Jurkat, Clone E6-1 (cell line): ENCODE data around the gene BNC2.
A peak's percentile ranks its signal among the peaks of the same experiment; 100 is the strongest.

ENCODE experiments used
- DNase-seq: peaks from one replicate; pipeline ENCODE4 v3.0.0-alpha.2; 2011; ENCODE audit warnings: low read depth, low spot score
- H3K4me3 ChIP-seq: 2 replicates; pipeline ENCODE4 v1.5.1; 2011; ENCODE audit warnings: mild to moderate bottlenecking, low read length, control low read depth, moderate library complexity

BNC2 gene

DNA sequence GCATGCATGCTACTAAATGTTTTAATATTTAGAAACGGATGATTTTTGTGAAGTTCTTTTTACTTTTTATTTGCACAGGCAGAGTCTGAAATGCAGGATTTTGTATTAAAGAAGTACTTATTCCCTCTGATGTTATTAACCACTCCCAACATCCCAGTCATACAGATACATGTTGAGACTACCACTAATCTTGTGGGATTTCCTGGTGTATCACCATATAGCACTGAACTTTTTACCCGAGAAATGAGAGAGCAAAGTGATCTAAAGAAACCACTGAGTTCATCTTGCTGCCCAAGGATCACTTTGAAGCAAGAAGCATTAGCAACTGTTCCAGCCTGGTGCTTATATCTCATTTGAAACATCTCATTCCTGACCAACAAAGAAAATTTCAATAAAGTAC lies 443.8 kb downstream of the BNC2 start:
- H3K4me3 ChIP-seq = no peak overlapping the region
- no peak for DNase-seq

DNA sequence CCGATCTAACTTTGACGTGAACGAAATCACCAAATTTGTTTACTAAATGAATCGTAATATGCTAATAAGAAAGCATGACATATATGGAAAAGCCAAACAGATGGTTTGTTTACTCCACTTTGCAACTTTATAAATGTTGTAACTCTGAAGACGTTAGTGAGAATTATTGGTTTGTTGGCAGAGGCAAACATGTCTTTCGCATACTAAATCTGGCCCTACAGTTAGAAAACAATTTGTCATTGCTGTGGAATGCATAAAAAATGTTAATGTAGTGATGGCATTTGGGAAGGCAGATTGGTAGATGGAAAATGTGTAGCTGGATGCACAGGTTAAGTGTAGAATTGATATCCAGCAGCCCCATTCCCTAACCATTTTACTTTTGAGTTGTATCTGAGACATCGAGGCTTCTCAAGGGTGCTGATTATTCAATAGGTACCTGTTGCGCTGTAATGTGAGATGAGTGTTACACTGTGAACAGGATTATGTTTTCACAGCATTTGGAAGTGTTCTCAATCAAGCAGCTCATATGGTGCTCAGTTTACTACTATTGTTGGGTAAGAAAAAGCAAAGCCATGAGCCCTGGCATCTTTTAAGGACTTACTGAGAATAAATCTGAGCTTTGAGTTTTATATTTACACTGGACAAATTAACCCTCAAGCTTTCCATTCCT lies 444.8 kb downstream of the BNC2 start:
- DNase-seq = no peak
- H3K4me3 ChIP-seq = no peak overlapping the region

DNA sequence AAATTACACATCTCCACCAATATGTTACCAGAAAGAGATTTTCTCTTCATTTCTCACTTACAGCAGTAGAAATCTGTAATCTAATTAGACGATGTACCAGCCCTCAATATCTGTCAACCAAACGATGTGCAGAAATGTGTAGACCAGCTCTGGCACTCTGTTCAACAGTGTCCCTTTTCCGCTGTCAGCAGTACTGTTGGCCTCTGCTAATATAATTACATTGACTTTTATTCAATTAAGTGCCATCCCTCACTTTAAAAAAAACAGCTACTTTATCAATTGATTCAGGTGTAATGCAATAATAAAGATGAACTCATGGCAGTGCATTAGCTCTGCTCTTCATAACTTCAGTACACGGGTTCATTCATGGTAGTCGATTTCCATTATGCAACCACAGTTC lies 448.4 kb downstream of the BNC2 start:
- no peak for DNase-seq
- H3K4me3 ChIP-seq = no peak overlapping the region

DNA sequence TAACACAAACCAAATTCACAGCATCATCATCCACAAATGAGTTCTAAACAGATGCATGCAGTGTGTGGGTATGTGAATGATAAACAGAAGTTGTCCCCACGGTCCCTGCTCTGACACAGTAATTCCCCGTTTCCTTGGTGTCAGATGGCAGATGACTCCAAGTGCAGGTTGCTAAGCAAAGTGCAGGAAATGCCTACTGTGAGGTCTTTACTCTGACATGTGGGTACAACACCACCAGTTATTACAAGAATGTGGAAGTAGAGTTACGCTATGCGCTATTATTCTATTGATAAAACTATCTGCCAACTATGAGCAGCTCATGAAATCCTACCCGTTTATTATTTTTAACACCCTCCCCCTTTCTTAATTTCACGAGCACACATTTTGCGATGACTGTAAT lies 448.9 kb downstream of the BNC2 start:
- H3K4me3 ChIP-seq = no peak overlapping the region
- DNase-seq = no peak

DNA sequence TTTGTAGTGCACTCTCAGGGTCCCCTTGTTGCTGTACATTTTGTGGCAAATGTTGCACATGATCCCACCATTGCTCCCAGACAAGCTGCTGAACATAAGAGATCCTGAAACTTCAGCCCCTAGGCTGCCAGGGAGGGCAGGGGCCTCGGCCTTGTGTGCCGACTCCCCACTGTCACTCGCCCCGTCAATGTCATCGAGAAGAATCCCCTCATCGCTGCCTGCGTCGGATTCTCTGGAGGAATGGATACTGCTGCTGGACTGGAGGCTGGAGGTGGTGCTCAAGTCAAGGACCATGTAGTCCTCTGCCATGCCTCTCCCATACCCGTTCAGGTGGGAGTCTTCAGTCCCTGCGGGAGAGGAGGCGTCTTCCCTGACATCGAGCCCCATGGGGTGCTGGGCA lies 451.3 kb downstream of the BNC2 start:
- DNase-seq = no peak
- H3K4me3 ChIP-seq = no peak overlapping the region

DNA sequence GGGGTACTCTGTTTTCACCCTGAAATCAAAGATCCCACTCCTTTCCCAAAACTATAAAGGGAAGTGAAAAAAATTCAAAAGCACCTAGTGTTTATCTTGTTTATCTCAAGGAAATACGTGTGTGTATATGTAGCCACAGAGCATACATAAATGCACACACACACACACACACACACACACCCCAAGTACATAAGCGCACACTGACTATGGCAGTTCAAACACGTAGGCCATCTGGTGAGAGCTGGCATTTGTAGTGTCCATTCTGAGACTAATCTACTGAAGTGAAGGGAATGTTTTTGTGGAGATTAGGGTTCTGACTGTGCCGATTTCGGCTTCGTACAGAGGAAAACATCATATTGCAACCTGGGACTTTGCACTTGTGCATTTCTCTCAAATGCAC lies 451.7 kb downstream of the BNC2 start:
- DNase-seq = no peak
- H3K4me3 ChIP-seq = no peak overlapping the region

DNA sequence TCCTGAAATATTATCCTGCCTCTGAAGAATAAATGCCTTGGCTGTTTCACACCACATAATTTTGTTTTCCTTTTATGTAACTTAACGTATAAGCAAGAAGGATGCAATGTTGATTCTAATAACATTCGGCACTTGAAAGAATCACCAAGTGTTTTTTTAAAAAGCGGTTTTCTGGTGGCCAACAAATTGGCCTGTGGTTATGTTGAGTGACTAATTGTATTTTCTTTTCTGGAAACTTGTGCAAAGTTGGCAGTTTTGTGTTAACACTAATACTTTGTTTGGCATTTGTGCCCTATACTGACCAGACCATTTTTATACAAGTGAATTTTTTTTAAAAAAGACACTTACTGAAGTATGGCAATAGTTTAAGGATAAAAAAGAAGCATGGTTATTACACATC lies 452.7 kb downstream of the BNC2 start:
- H3K4me3 ChIP-seq = no peak overlapping the region
- no peak for DNase-seq

DNA sequence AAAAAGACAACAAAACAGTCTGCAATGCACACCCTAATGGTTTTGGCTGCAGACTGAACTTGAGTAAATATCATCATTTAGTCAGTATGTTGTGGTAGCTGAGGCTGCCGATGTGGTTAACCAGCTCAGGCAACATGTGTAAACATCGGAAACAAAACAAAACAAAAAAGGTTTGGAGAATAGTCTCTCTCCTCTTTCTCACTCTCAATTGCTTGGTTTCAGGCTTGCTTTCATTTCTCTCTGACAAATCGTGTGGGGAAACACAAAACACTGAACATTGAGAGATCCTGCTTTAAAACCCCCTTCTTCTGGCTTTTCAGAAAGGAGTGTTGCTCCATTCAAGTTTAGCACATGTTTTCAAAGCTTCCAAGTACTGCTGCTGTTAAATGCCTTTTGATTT lies 453.3 kb downstream of the BNC2 start:
- peak; percentile 41 for DNase-seq
- no peak overlapping the region for H3K4me3 ChIP-seq

DNA sequence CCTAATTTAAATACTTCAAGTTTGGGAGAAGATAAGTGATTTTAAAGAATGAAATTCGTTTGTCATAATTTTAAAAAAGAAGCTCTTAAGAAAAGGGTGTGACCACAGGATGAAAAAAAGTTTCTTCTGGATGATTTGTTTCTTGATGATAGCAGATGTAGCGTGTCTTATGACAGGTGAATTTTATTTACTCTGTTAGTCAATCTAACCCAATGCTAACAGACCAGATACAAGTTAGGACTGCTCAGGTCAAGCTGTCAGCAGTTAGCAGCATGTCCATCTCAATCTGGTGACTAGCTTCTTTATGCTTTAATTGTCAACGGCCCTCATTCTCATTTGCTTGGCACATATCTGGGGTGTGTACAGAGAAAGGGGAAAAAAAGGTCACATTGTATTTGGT lies 456.0 kb downstream of the BNC2 start:
- no peak for DNase-seq
- H3K4me3 ChIP-seq = no peak overlapping the region

DNA sequence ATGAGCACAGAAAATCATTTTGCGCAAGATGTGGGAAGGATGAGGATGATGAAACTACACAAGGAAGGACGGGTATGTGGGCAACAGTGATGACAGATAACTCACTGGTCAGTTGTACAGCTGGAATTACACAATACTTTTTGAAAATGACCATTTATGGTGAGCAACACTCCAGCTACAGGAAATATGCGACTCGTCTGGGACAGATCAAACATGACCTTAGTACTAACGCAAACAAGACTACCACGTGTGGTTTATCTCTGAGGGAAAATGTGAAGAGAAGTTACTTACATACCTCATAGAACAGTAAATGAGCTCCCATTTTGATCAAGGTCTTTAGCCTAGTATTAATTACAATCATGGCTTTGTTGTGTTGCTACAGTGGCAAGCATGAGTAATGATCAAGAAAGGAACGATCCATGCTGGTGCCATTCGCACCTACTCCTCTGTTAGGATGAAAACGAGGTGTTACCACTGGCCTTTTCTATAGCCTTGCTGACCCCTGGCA lies 456.9 kb downstream of the BNC2 start:
- no peak for DNase-seq
- H3K4me3 ChIP-seq = no peak overlapping the region

DNA sequence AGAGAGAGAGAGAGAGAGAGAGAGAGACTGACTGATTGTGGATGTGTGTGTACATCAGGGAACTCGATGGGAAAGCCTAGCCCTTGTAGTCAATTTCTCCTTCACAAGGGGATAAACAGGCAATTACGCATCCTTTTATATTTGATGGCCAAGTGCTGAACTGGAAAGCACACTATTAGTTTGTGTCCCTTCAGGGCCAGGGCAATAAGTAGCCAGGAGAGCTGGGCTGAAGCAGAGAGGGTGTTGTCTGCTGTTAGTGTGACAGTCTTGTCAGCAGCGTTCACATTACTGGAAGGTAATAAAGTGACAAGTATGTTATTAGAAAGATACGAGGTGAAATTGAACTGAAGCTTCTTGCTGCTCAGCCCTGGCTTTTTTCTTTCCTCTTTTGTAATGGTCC lies 457.7 kb downstream of the BNC2 start:
- DNase-seq = no peak
- no peak overlapping the region for H3K4me3 ChIP-seq

DNA sequence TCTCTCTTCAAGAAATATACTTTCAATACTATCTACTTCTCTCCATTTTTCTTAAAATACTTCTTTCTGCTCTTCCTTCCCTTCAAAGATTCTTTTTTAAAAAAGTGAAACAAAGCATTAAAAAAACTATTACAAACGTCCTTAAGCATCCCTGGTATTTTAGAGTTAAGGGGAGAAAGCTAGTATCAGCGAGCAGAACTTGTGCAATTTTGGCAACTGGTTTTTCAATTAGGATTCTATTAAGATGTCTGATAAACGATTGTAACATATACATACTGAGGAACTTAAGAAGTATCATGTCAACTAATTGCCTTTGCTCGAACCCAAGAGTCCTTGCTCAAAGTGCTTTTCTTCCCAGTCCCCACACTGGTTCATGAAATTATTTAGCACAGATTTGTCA lies 459.2 kb downstream of the BNC2 start:
- no peak for DNase-seq
- no peak overlapping the region for H3K4me3 ChIP-seq

DNA sequence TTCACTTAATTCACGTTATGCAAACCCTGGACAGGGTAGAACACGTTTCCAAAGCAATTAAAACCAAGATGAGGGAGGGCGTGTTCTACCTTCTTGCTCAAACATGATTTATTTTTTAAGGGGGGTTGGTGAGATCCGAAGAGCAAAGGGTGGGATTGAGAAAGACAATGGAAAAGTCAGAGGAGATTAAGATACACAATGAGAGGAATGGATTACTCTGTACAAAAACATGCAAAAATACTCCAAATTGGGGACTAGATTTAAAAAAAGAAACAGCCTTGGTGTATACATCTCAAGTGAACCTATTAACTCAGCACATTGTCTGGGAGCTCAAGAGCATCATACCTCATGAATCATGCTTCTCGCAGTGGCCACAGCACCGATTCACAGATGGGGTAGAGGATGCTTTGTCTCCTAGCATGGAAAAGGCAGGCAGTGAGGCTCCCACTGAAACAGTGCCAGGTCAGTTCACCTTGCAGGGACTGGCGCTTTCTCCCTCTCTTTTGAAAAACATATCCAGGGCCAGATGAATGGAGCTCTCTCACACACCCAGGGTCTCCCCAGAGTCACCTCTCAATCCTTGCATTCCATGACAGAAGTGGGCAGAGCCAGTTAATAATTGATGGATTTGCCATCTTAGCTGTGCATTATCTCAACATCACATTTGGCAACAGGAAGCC lies 459.7 kb downstream of the BNC2 start:
- DNase-seq = no peak
- no peak overlapping the region for H3K4me3 ChIP-seq

DNA sequence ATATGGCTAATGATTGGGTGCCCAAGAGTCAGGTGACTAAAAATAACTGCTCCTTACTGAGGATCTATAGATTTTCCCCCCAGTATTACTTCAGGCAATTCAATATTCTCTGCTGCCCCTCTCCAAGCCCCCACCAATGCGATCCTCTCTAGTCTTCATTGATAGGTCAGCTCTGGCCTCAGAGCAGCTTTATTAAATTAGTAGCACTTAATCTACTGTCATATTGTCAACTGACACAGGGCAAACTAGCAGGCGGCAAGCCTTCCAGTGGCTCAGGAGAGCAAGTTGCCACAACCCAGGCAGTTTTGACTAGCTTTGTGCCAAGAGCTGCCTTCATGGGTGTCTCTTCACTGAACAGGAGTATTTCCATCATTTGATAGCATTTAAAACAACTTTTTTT lies 462.9 kb downstream of the BNC2 start:
- no peak for DNase-seq
- no peak overlapping the region for H3K4me3 ChIP-seq

DNA sequence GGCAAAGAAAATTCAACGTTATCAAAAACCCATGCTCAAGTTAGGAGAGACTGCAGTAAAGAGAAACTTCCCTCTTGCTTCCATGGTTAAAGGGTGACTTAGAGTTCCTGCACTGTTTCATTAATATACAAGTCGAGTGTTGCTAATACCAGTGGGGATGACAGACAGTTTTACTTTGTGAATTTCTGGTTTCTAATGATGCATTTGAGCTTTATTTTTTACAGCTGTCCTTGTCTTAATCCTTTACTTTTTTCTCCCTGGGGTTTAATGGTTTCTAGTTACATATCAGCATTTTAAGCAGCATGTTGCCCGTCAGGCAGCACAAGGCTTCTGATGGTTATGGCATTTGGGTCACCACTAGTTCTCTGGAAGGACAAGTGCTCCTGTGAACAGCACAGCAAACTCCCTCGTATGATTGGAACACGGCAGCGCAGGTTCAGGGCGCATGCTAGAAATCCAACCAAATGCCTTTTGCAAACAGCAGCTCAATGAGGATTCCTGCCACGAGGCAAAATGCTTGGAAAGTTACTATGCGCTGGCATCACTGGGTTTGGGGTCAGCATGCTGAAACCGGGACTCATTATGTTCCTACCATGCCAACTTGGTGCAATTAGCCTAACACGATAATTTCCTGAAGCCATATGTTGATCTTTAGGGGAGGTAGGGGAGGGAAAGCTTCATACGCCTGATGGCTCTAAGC lies 463.8 kb downstream of the BNC2 start:
- no peak for DNase-seq
- H3K4me3 ChIP-seq = no peak overlapping the region

DNA sequence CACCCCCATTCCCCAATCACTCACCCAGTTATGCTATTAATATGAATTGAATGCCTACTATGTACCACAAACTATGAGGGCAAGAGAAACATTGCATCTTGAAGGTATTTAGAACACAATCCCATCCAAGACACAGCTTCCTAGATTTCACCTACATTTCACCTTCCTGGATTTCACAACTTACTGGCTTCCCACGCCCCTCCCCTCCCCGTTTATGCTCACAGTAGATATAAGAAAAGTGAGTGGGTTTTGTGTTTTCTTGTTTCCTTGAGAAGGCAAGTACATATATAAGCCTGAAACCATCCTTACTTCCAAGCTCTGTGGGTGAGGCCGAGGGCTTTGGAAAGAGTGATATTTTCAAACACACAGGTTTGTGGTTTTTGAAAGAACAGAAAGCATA lies 465.0 kb downstream of the BNC2 start:
- DNase-seq = no peak
- no peak overlapping the region for H3K4me3 ChIP-seq

DNA sequence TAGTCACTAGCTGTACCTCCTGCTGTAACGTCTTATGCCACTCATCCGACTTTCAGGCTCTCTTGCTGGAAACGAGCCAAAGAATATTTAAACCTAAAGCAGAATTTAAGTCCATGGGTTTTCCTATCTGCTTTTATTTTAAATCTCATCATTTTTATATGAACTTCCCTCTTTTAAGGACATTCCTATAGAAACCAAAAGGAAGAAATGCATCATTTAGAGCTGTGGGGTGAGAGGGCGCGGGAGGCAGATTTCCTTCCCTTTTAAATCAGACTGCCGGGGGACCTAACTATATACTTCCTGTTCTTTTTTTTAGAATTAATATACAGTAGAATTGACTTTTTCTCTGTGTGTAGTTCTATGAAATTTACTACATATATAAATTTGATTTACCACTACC lies 468.8 kb downstream of the BNC2 start:
- no peak for DNase-seq
- no peak overlapping the region for H3K4me3 ChIP-seq

DNA sequence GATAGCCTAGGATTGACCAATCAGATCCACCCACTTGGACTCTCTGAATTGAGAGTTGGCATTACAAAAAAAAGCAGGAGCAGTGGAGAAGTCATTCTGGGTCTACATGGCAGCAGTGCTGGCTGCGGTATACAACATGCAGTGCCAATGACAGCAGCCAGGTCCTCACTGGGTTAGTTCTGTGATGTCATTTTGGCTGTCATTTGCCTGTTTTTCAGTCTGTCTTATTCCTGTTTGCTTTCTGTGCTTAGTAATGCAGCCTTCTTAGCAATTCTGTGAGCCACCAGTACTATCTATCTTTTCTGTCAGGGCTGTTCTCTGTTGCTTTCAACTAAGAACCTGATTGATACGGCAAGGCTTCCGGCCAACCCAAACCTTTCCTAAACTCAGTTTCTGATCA lies 471.8 kb downstream of the BNC2 start:
- no peak for DNase-seq
- H3K4me3 ChIP-seq = no peak overlapping the region

DNA sequence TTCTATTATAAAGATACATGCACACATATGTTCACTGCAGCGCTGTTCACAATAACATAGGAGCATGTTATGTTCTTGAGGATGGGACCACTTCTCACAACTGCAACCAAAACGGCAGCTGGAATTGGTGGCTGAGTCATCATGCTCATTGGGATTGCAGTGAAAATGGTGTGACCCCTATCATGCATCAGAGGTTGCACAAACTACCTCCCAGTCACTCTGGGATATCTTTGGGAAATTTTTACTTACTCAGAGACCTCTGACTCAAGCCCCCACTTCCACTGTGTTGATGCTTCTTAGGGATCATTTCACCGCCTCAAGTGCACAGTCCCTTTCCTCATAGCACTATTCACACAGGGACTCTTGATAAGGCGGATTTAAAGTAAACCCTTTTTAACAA lies 474.1 kb downstream of the BNC2 start:
- no peak for DNase-seq

DNA sequence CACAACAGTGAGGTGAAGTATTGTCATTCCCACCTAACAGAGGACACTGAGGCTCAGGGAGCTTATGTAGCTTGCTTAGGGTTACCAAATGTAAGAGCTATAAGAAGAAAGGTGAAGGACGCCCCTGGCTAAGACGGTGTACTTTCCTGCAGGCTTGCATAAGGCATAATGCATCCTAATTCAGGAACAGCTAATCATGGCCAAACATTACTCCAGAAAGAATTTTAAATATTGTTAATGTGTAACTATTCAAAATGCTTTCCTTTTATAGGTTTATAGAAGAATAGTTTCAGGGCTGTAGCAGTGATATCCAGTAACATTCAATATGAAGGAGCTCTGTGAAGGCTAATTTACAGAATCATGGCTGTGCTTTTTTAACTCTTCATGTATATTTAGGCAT lies 479.1 kb downstream of the BNC2 start:
- no peak overlapping the region for H3K4me3 ChIP-seq
- no peak for DNase-seq

More for the DNA sequence above, 474.1 kb downstream of the BNC2 start:
- no peak overlapping the region for H3K4me3 ChIP-seq
